Upper lobe of left lung (tissue), 4 donors: ENCODE data around the gene LRRC8E.

Source experiments
- CTCF ChIP-seq, 6 experiments: fragments of 450-650 bp in 4 of 6; fragments of 200-600 bp in 2 of 6; sonication (generic) in 2 of 6; IDR thresholded peaks; one replicate each; pipeline ENCODE4 v1.5.1; 2016 to 2019; ENCODE audit warnings: antibody characterized with exemption in 6 of 6
- EP300 ChIP-seq, 4 donors: sonication (generic); formaldehyde crosslinking; IDR thresholded peaks; one replicate each; pipeline ENCODE4 v1.5.1; 2017; ENCODE audit warnings: antibody characterized with exemption in 4 of 4, control low read depth in 2 of 4
- POLR2A ChIP-seq, 4 donors: fragments of 450-650 bp; IDR thresholded peaks; one replicate each; pipeline ENCODE4 v1.5.1; 2016 to 2017; ENCODE audit warnings: antibody characterized with exemption in 4 of 4, mild to moderate bottlenecking in 2 of 4
- POLR2AphosphoS5 ChIP-seq, 2 donors: sonication (generic); formaldehyde crosslinking; IDR thresholded peaks; one replicate each; pipeline ENCODE4 v1.5.1; 2017; ENCODE audit warnings: antibody characterized with exemption in 2 of 2

- TF ChIP-seq CTCF (IDR thresholded peaks at IDR 0.05): no peak
- no peak for TF ChIP-seq EP300 (IDR thresholded peaks at IDR 0.05)
- no peak for TF ChIP-seq POLR2AphosphoS5 (IDR thresholded peaks at IDR 0.05)
- TF ChIP-seq POLR2A (IDR thresholded peaks at IDR 0.05): no peak
Observed at GRCh38 chr19:7865262-7865911, 22.9 kb upstream of the LRRC8E start.
